ENCODE data around the gene RTN4RL1.

RTN4RL1 gene

GRCh38 chr17:2041561-2042389 lies 16.6 kb upstream of the RTN4RL1 start, which contains the start of gene OVCA2:
Gene OVCA2 (plus strand): TSS chr17:2042022. CDS start chr17:2042048, 26 bp downstream.
- TF ChIP-seq ZFX (IDR thresholded peaks at IDR 0.05) (0 out of 2 replicates have a peak, but pooled peaks have one; percentile 34), CTCF (conservative IDR thresholded peaks at IDR 0.05) (peak; percentile 55)
- peak within 1 kb of the TSS; percentile 85 for H3K27ac ChIP-seq

- no peak for TF ChIP-seq CTCF (conservative IDR thresholded peaks at IDR 0.05)
- no peak for TF ChIP-seq ZFX (IDR thresholded peaks at IDR 0.05)
- H3K27ac ChIP-seq: peak overlapping the region; percentile 85
Measured at GRCh38 chr17:2040942-2041560, 15.9 kb upstream of the RTN4RL1 start.

GRCh38 chr17:2040219-2040827 lies 15.2 kb upstream of the RTN4RL1 start:
- TF ChIP-seq ZFX (IDR thresholded peaks at IDR 0.05): no peak
- no peak for TF ChIP-seq CTCF (conservative IDR thresholded peaks at IDR 0.05)
- no peak overlapping the region for H3K27ac ChIP-seq

GRCh38 chr17:2037155-2037554 lies 12.0 kb upstream of the RTN4RL1 start:
- no peak overlapping the region for H3K27ac ChIP-seq
- no peak for TF ChIP-seq CTCF (conservative IDR thresholded peaks at IDR 0.05)
- no peak for TF ChIP-seq ZFX (IDR thresholded peaks at IDR 0.05)

GRCh38 chr17:2035541-2036488 lies 10.7 kb upstream of the RTN4RL1 start:
- no peak overlapping the region for H3K27ac ChIP-seq
- TF ChIP-seq CTCF (conservative IDR thresholded peaks at IDR 0.05) (no peak), ZFX (IDR thresholded peaks at IDR 0.05) (no peak)

- TF ChIP-seq CTCF (conservative IDR thresholded peaks at IDR 0.05): no peak
- TF ChIP-seq ZFX (IDR thresholded peaks at IDR 0.05): no peak
- no peak overlapping the region for H3K27ac ChIP-seq
Measured at GRCh38 chr17:2034806-2035540, 9.8 kb upstream of the RTN4RL1 start.

Measured in C4-2B (cell line).